RWPE2 (cell line): ENCODE measurements around the gene PLEKHN1.

Experiments
- ATAC-seq: fragments of 200-7000 bp; cut with Tn5 transposase; 3 replicates; pipeline ENCODE4 v1.9.1; 2021; ENCODE audit warnings: low read depth
- DNase-seq: peaks from one replicate; pipeline ENCODE4 v3.0.0-alpha.2; 2020; ENCODE audit warnings: low spot score
- H3K27ac ChIP-seq: fragments of 450-650 bp; 2 replicates; pipeline ENCODE4 v1.5.1; 2017; ENCODE audit warnings: mild to moderate bottlenecking; ENCODE audit not compliant: poor library complexity, severe bottlenecking
- H3K27me3 ChIP-seq: fragments of 250-450 bp; sonication (Bioruptor Pico); 2 replicates; pipeline ENCODE4 v1.5.1; 2021; ENCODE audit warnings: mild to moderate bottlenecking, moderate library complexity; ENCODE audit not compliant: insufficient read depth, poor library complexity, severe bottlenecking
- H3K36me3 ChIP-seq: fragments of 250-450 bp; sonication (Bioruptor Pico); 2 replicates; pipeline ENCODE4 v1.5.1; 2020; ENCODE audit warnings: low read depth, mild to moderate bottlenecking, moderate library complexity
- H3K4me1 ChIP-seq: fragments of 250-450 bp; sonication (Bioruptor Pico); 2 replicates; pipeline ENCODE4 v1.5.1; 2021; ENCODE audit warnings: mild to moderate bottlenecking, moderate library complexity; ENCODE audit not compliant: insufficient read depth, poor library complexity, severe bottlenecking
- H3K4me3 ChIP-seq: fragments of 250-450 bp; sonication (Bioruptor Pico); 2 replicates; pipeline ENCODE4 v1.5.1; 2021; ENCODE audit warnings: mild to moderate bottlenecking, moderate library complexity; ENCODE audit not compliant: severe bottlenecking
- H3K9me3 ChIP-seq: fragments of 250-450 bp; sonication (Bioruptor Pico); 2 replicates; pipeline ENCODE4 v1.5.1; 2021; ENCODE audit warnings: mild to moderate bottlenecking, moderate library complexity; ENCODE audit not compliant: severe bottlenecking
- TF ChIP-seq, protein P1 (sequence below): fragments of 450-650 bp; IDR thresholded peaks from one replicate; pipeline ENCODE4 v1.5.1; 2017; ENCODE audit warnings: mild to moderate bottlenecking, moderate library complexity; ENCODE audit not compliant: poor library complexity, severe bottlenecking

Gene PLEKHN1

DNA sequence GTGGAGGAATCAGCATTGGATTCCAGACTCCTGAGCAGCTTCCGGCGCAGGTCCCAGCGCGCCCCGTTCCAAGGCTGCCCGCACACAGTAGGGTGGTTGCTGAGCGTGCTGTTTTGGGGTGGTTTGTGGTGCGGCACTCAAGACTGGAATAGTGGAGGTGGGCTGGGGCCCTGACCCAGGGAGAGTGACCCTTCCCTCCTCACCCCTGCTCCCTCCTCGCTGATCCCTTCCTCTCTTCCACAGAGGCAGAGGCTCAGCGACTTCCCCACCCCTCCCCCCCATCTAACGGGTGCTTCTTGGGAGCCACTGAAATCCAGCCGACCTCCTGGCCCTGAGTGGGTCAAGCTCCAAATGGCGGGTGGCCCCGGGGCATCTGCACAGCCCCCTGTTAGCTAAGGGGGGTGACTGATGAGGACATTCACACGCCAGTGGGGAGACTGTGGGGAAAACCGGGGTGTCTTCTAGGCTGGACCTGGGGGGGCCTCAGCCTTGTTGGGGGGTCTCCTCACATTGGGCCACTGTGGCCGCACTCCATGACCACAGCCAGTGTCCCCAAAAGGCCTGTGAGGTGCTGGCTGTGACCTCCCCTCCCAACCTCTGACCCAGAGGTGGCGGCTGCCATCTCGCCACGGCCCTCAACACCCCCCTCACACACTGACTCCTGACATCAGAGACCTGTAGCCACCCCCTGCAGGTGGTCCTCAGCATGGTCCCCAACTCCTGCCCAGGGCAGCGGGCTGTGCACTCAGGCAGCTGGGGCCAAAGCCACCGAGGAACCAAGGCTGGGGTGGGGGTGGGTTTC, 37.5 kb downstream of the PLEKHN1 start:
- Histone ChIP-seq H3K27ac (no peak overlapping the region), H3K27me3 (no peaks in the 10 kb centered on the region), H3K4me3 (no peak overlapping the region), H3K9me3 (no peaks in the 10 kb centered on the region), H3K36me3 (no peaks in the 10 kb centered on the region), H3K4me1 (peaks cover 6% of the 10 kb centered on the region)
- TF ChIP-seq, protein P1, sequence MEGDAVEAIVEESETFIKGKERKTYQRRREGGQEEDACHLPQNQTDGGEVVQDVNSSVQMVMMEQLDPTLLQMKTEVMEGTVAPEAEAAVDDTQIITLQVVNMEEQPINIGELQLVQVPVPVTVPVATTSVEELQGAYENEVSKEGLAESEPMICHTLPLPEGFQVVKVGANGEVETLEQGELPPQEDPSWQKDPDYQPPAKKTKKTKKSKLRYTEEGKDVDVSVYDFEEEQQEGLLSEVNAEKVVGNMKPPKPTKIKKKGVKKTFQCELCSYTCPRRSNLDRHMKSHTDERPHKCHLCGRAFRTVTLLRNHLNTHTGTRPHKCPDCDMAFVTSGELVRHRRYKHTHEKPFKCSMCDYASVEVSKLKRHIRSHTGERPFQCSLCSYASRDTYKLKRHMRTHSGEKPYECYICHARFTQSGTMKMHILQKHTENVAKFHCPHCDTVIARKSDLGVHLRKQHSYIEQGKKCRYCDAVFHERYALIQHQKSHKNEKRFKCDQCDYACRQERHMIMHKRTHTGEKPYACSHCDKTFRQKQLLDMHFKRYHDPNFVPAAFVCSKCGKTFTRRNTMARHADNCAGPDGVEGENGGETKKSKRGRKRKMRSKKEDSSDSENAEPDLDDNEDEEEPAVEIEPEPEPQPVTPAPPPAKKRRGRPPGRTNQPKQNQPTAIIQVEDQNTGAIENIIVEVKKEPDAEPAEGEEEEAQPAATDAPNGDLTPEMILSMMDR, result no peak
- peak; percentile 29 for DNase-seq
- ATAC-seq, result no peak

- TF ChIP-seq, protein P1, result no peak
- H3K27me3 ChIP-seq, result no peaks in the 10 kb centered on the region
- ATAC-seq, result no peak
- H3K4me1 ChIP-seq, result peaks cover 6% of the 10 kb centered on the region
- H3K27ac ChIP-seq, result no peak overlapping the region
- no peaks in the 10 kb centered on the region for H3K9me3 ChIP-seq
- no peak overlapping the region for H3K4me3 ChIP-seq
- DNase-seq, result peak; percentile 55
- no peaks in the 10 kb centered on the region for H3K36me3 ChIP-seq
These were observed 38.1 kb downstream of the PLEKHN1 start for GRCh38 chr1:1004420-1004779.

- TF ChIP-seq, protein P1, result no peak
- H3K9me3 ChIP-seq, result no peaks in the 10 kb centered on the region
- H3K4me1 ChIP-seq, result peaks cover 6% of the 10 kb centered on the region
- no peak overlapping the region for H3K27ac ChIP-seq
- H3K27me3 ChIP-seq, result no peaks in the 10 kb centered on the region
- ATAC-seq (no peak; the same call in 2 of the 3 replicates), DNase-seq (peak; percentile 33)
- H3K36me3 ChIP-seq, result no peaks in the 10 kb centered on the region
- no peak overlapping the region for H3K4me3 ChIP-seq
These were observed 38.8 kb downstream of the PLEKHN1 start for GRCh38 chr1:1004780-1005697.

DNA sequence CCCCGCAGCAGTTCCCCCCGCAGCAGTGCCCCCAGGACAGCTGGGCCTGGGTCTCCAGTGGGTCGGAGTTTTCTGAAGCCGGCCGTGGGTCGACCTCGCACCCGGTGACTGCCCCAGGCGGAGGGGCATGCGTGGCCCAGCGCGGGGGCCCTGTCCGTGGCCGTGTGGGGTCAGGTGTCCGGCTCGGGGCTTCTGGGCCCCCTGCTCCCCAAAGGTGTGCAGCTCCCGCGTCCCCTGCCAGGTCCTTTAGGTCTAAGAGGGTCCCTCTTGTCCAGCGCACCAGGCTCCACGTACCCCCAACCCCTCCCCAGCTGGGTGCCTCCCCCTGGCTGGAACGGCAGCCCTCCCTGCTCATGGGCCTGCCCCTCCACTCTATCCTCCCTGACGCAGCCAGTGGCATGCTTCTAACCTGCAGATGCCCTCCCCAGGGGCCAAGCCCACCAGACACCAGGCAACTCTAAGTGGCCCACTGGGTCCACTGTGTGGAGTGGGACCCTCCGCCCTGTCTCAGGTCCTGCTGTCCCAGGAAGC, 39.6 kb downstream of the PLEKHN1 start:
- Histone ChIP-seq H3K36me3 (no peaks in the 10 kb centered on the region), H3K4me1 (peaks cover 6% of the 10 kb centered on the region), H3K4me3 (no peak overlapping the region), H3K9me3 (no peaks in the 10 kb centered on the region), H3K27me3 (no peaks in the 10 kb centered on the region), H3K27ac (no peak overlapping the region)
- TF ChIP-seq, protein P1, result no peak
- DNase-seq (no peak), ATAC-seq (no peak)
